Esophagus squamous epithelium (tissue), 5 donors: ENCODE data around the gene SH2D3A. TPM values are rescaled to one million over a fixed set of nuclear protein-coding genes. Genes with fewer than 3 reads are reported as not detected.

Experiments used
- DNase-seq: peaks from one replicate; lab custom pipeline; 2025; lab: John Stamatoyannopoulos, UW
- H3K27ac ChIP-seq, 4 donors: fragments of 200-600 bp; sonication (generic); one replicate each; pipeline ENCODE4 v1.5.1; 2016 to 2019; ENCODE audit warnings: mild to moderate bottlenecking in 1 of 4
- H3K27me3 ChIP-seq, 4 donors: fragments of 200-600 bp; sonication (generic); 1 replicate in 3 of 4; 2 replicates in 1 of 4; pipeline versions ENCODE4 v1.5.1 to v1.6.0; 2017 to 2021; ENCODE audit warnings: antibody characterized with exemption in 1 of 4
- H3K36me3 ChIP-seq, 3 donors: fragments of 200-600 bp; sonication (generic); one replicate each; pipeline ENCODE4 v1.5.1; 2016 to 2019
- H3K4me1 ChIP-seq, 3 donors: fragments of 200-600 bp; sonication (generic); one replicate each; pipeline ENCODE4 v1.5.1; 2017 to 2019
- H3K4me3 ChIP-seq, 4 donors: fragments of 200-600 bp; sonication (generic); 1 replicate in 3 of 4; 2 replicates in 1 of 4; pipeline ENCODE4 v1.5.1; 2016 to 2019; ENCODE audit warnings: mild to moderate bottlenecking in 2 of 4, moderate library complexity in 1 of 4
- H3K9me3 ChIP-seq, 3 donors: fragments of 200-600 bp; sonication (generic); one replicate each; pipeline ENCODE4 v1.5.1; 2016 to 2019
- POLR2A ChIP-seq, 4 donors: fragments of 450-650 bp; IDR thresholded peaks; one replicate each; pipeline ENCODE4 v1.6.1; 2017; ENCODE audit warnings: antibody characterized with exemption in 4 of 4, mild to moderate bottlenecking in 4 of 4, moderate library complexity in 3 of 4
- WGBS, 2 donors: methylation state at CpG; one replicate each; pipeline ENCODE4 v1.1.5; 2018; 5-methylcytosine and 5-hydroxymethylcytosine counted together
- intact Hi-C: fragments of 100-400 bp; cut with DNase I; formaldehyde crosslinking; loops from one replicate; pipeline ENCODE4 v1.15.0; 2022
- total RNA-seq, 4 donors: library from RNA; depleted of rRNA; stranded (reverse); fragments of >200 nt; gene quantifications; one replicate each; pipeline ENCODE4 v1.1.0, GENCODE V29; 2016
- TF ChIP-seq, protein P1 (sequence below), 6 experiments: fragments of 450-650 bp in 4 of 6; fragments of 200-600 bp in 2 of 6; sonication (generic) in 2 of 6; IDR thresholded peaks; one replicate each; pipeline ENCODE4 v1.5.1; 2016 to 2019; ENCODE audit warnings: antibody characterized with exemption in 6 of 6, mild to moderate bottlenecking in 4 of 6, moderate library complexity in 4 of 6
- donor health status: DM: yes; HTN: yes; CAD: no.

Gene SH2D3A
- total RNA-seq, 4 donors from 2014 or later = 17.3 to 52.1 (median 40.6) TPM

DNA sequence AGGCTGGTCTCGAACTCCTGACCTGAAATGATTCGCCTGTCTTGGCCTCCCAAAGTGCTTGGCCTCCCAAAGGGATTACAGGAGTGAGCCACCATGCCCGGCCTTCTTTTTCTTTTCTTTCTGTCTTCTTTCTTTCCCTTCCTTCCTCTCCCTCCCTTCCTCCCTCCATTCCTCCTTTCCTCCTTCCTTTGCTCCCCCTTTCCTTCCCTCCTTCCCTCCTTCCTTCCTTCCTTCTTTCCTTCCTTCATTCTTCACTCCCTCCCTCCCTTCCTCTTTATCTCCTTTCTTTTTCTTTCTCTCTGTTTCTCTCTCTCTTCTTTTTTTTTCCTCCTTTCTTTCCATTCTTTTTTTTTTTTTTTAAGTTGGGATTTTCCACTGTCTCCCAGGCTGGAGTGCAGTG lies 58.9 kb downstream of the SH2D3A start:
- intact Hi-C loops = no loop called here
- 65 to 74% methylated on average over 3 of the region's 3 CpGs for WGBS, 2 donors
- DNase-seq = no peak
- TF ChIP-seq POLR2A (IDR thresholded peaks at IDR 0.05) = no peak
- TF ChIP-seq, protein P1, sequence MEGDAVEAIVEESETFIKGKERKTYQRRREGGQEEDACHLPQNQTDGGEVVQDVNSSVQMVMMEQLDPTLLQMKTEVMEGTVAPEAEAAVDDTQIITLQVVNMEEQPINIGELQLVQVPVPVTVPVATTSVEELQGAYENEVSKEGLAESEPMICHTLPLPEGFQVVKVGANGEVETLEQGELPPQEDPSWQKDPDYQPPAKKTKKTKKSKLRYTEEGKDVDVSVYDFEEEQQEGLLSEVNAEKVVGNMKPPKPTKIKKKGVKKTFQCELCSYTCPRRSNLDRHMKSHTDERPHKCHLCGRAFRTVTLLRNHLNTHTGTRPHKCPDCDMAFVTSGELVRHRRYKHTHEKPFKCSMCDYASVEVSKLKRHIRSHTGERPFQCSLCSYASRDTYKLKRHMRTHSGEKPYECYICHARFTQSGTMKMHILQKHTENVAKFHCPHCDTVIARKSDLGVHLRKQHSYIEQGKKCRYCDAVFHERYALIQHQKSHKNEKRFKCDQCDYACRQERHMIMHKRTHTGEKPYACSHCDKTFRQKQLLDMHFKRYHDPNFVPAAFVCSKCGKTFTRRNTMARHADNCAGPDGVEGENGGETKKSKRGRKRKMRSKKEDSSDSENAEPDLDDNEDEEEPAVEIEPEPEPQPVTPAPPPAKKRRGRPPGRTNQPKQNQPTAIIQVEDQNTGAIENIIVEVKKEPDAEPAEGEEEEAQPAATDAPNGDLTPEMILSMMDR (IDR thresholded peaks at IDR 0.05) = no peak
- peaks cover 0 to 6% (median 0%) of the 10 kb centered on the region in 3 donors for H3K4me1 ChIP-seq
- H3K27me3 ChIP-seq = peaks cover 0 to 57% (median 0%) of the 10 kb centered on the region in 4 donors
- H3K36me3 ChIP-seq = peaks cover 0 to 6% (median 0%) of the 10 kb centered on the region in 3 donors
- H3K4me3 ChIP-seq = no peak overlapping the region
- no peaks in the 10 kb centered on the region for H3K9me3 ChIP-seq
- H3K27ac ChIP-seq = no peak overlapping the region

GRCh38 chr19:6707658-6708018 lies 59.6 kb downstream of the SH2D3A start:
- peaks cover 0 to 6% (median 0%) of the 10 kb centered on the region in 3 donors for H3K36me3 ChIP-seq

GRCh38 chr19:6707011-6707657 lies 60.1 kb downstream of the SH2D3A start:
- peaks cover 0 to 51% (median 0%) of the 10 kb centered on the region in 4 donors for H3K27me3 ChIP-seq
- no peak overlapping the region for H3K4me3 ChIP-seq
- peaks cover 0 to 6% (median 0%) of the 10 kb centered on the region in 3 donors for H3K36me3 ChIP-seq
- intact Hi-C loops = no loop called here
- H3K27ac ChIP-seq = no peak overlapping the region
- H3K9me3 ChIP-seq = no peaks in the 10 kb centered on the region
- H3K4me1 ChIP-seq = peaks cover 0 to 6% (median 0%) of the 10 kb centered on the region in 3 donors
- 70% methylated on average over 2 of the region's 44 CpGs; no CpG with 5 or more reads in 1 of the 2 donors for WGBS, 2 donors
- no peak for DNase-seq
- TF ChIP-seq, protein P1 (IDR thresholded peaks at IDR 0.05) = no peak

More at GRCh38 chr19:6707658-6708018, 59.6 kb downstream of the SH2D3A start:
- 83 to 85% methylated on average over 8 of the region's 16 CpGs for WGBS, 2 donors
- no peak for DNase-seq
- no peak for TF ChIP-seq POLR2A (IDR thresholded peaks at IDR 0.05)
- TF ChIP-seq, protein P1 (IDR thresholded peaks at IDR 0.05) = no peak
- Histone ChIP-seq H3K4me1 (peaks cover 0 to 6% (median 0%) of the 10 kb centered on the region in 3 donors), H3K27ac (no peak overlapping the region), H3K9me3 (no peaks in the 10 kb centered on the region), H3K4me3 (no peak overlapping the region), H3K27me3 (peaks cover 0 to 55% (median 0%) of the 10 kb centered on the region in 4 donors)
- intact Hi-C loops = no loop called here

GRCh38 chr19:6706633-6706958 lies 60.6 kb downstream of the SH2D3A start:
- Histone ChIP-seq H3K27me3 (peaks cover 0 to 47% (median 0%) of the 10 kb centered on the region in 4 donors), H3K4me3 (no peak overlapping the region), H3K4me1 (peaks cover 0 to 6% (median 0%) of the 10 kb centered on the region in 3 donors), H3K36me3 (peaks cover 0 to 6% (median 0%) of the 10 kb centered on the region in 3 donors), H3K27ac (no peak overlapping the region), H3K9me3 (no peaks in the 10 kb centered on the region)
- 80% methylated on average over 1 of the region's 3 CpGs; no CpG with 5 or more reads in 1 of the 2 donors for WGBS, 2 donors
- no peak for DNase-seq
- intact Hi-C loops = no loop called here
- TF ChIP-seq, protein P1 (IDR thresholded peaks at IDR 0.05) = no peak
- TF ChIP-seq POLR2A (IDR thresholded peaks at IDR 0.05) = no peak

GRCh38 chr19:6705931-6706632 lies 61.2 kb downstream of the SH2D3A start:
- 61 to 70% methylated on average over 6 to 10 of the region's 11 CpGs for WGBS, 2 donors
- H3K9me3 ChIP-seq = no peaks in the 10 kb centered on the region
- peak overlapping the region in 1 of 4 donors; percentile 40 for H3K27ac ChIP-seq
- no peak for TF ChIP-seq POLR2A (IDR thresholded peaks at IDR 0.05)
- TF ChIP-seq, protein P1 (IDR thresholded peaks at IDR 0.05) = no peak
- peaks cover 0 to 6% (median 0%) of the 10 kb centered on the region in 3 donors for H3K4me1 ChIP-seq
- intact Hi-C loops = no loop called here
- no peak overlapping the region for H3K4me3 ChIP-seq
- H3K36me3 ChIP-seq = peaks cover 0 to 6% (median 0%) of the 10 kb centered on the region in 3 donors
- H3K27me3 ChIP-seq = peaks cover 0 to 42% (median 0%) of the 10 kb centered on the region in 4 donors
- no peak for DNase-seq
